IMR-90 (cell line): ENCODE measurements around the gene ALB. TPM values are rescaled to one million over a fixed set of nuclear protein-coding genes. Genes with fewer than 3 reads are reported as not detected.

ENCODE experiments used
- ATAC-seq: fragments of 200-7000 bp; cut with Tn5 transposase; 2 replicates; pipeline ENCODE4 v1.9.1; 2020; ENCODE audit warnings: low read depth, mild to moderate bottlenecking, moderate library complexity
- BruUV-seq: library from RNA; stranded (reverse); fragments of 400-500 nt; replicated peaks from 2 replicates; lab custom pipeline; 2021; lab: Mats Ljungman, UMichigan
- CTCF ChIA-PET: fragments of 300-600 bp; formaldehyde crosslinking; extraction: SDS; loops from one replicate; lab custom pipeline; 2021; ENCODE audit warnings: antibody characterized with exemption; lab: Yijun Ruan, JAX
- POLR2A ChIA-PET: fragments of 300-600 bp; sonication (Branson Sonifier 250); formaldehyde crosslinking; loops from one replicate; lab custom pipeline; 2022; ENCODE audit warnings: antibody characterized with exemption; ENCODE audit not compliant: unreplicated experiment; lab: Charles Lee
- DNase-seq: peaks from one replicate; pipeline ENCODE4 v3.0.0; 2013
- H2AFZ ChIP-seq: replicated peaks from 2 replicates; pipeline ENCODE3; 2013; ENCODE audit warnings: low read length, mild to moderate bottlenecking; ENCODE audit not compliant: poor library complexity
- H2AK5ac ChIP-seq: 2 replicates; pipeline ENCODE4 v1.6.1; 2013; ENCODE audit warnings: low read depth, low read length, inconsistent platforms
- H2AK9ac ChIP-seq: replicated peaks from 2 replicates; pipeline ENCODE3; 2013; ENCODE audit warnings: mild to moderate bottlenecking, low read depth, low read length, moderate library complexity; ENCODE audit not compliant: poor library complexity
- H2BK120ac ChIP-seq: 2 replicates; pipeline ENCODE4 v1.6.1; 2013; ENCODE audit warnings: low read depth, low read length, inconsistent platforms
- H2BK15ac ChIP-seq: 3 replicates; pipeline ENCODE4 v1.6.1; 2013; ENCODE audit warnings: low read depth, low read length, inconsistent platforms
- H2BK20ac ChIP-seq: 2 replicates; pipeline ENCODE4 v1.6.1; 2013; ENCODE audit warnings: low read depth, mild to moderate bottlenecking, inconsistent platforms, low read length, moderate library complexity
- H2BK5ac ChIP-seq: 2 replicates; pipeline ENCODE4 v1.6.1; 2013; ENCODE audit warnings: mild to moderate bottlenecking, low read depth, low read length, inconsistent platforms; ENCODE audit not compliant: poor library complexity, severe bottlenecking
- H3K14ac ChIP-seq: replicated peaks from 2 replicates; pipeline ENCODE4 v1.6.1; 2013; ENCODE audit warnings: low read depth, low read length, inconsistent platforms
- H3K18ac ChIP-seq: 2 replicates; pipeline ENCODE4 v1.6.1; 2013; ENCODE audit warnings: low read depth, low read length, control low read depth
- H3K23ac ChIP-seq: 2 replicates; pipeline ENCODE4 v1.6.1; 2013; ENCODE audit warnings: low read depth, low read length, inconsistent platforms
- H3K27ac ChIP-seq: 2 replicates; pipeline ENCODE4 v1.5.1; 2013; ENCODE audit warnings: mild to moderate bottlenecking, control low read depth, low read length; ENCODE audit not compliant: insufficient read depth
- H3K27me3 ChIP-seq: 2 replicates; pipeline ENCODE4 v1.6.1; 2013; ENCODE audit warnings: low read length; ENCODE audit not compliant: control insufficient read depth, insufficient read depth
- H3K36me3 ChIP-seq: 2 replicates; pipeline ENCODE4 v1.6.1; 2013; ENCODE audit warnings: low read length, mixed read lengths; ENCODE audit not compliant: control insufficient read depth, insufficient read depth
- H3K4ac ChIP-seq: 2 replicates; pipeline ENCODE4 v1.6.1; 2013; ENCODE audit warnings: low read depth, low read length, inconsistent platforms
- H3K4me1 ChIP-seq: 2 replicates; pipeline ENCODE4 v1.6.1; 2013; ENCODE audit warnings: low read length, mixed read lengths; ENCODE audit not compliant: control insufficient read depth, insufficient read depth
- H3K4me2 ChIP-seq: 2 replicates; pipeline ENCODE4 v1.6.1; 2013; ENCODE audit warnings: low read depth, mild to moderate bottlenecking, control low read depth, low read length, moderate library complexity
- H3K4me3 ChIP-seq: 2 replicates; pipeline ENCODE4 v1.5.1; 2013; ENCODE audit warnings: low read depth, mild to moderate bottlenecking, control low read depth, low read length, moderate library complexity; ENCODE audit not compliant: insufficient read depth
- H3K56ac ChIP-seq: 2 replicates; pipeline ENCODE4 v1.6.1; 2013; ENCODE audit warnings: low read length, inconsistent platforms; ENCODE audit not compliant: insufficient read depth; ENCODE audit errors: extremely low read depth
- H3K79me1 ChIP-seq, 2 experiments: 2 replicates each; pipeline ENCODE4 v1.6.1; 2013; ENCODE audit warnings: low read length in 2 of 2, inconsistent platforms in 1 of 2, low read depth in 1 of 2
- H3K9ac ChIP-seq: 2 replicates; pipeline ENCODE4 v1.6.1; 2013; ENCODE audit warnings: low read depth, low read length, control low read depth
- H3K9me1 ChIP-seq: 2 replicates; pipeline ENCODE4 v1.6.1; 2013; ENCODE audit warnings: low read length, inconsistent platforms; ENCODE audit not compliant: insufficient read depth
- H3K9me3 ChIP-seq: 2 replicates; pipeline ENCODE4 v1.6.1; 2013; ENCODE audit warnings: low read length; ENCODE audit not compliant: control insufficient read depth, insufficient read depth
- H4K20me1 ChIP-seq: 2 replicates; pipeline ENCODE4 v1.6.1; 2013; ENCODE audit warnings: low read length, inconsistent platforms; ENCODE audit not compliant: insufficient read depth
- H4K5ac ChIP-seq: 2 replicates; pipeline ENCODE4 v1.6.1; 2013; ENCODE audit warnings: mild to moderate bottlenecking, low read depth, low read length, control low read depth
- H4K8ac ChIP-seq, 2 experiments: 2 replicates each; pipeline ENCODE4 v1.6.1; 2013; ENCODE audit warnings: low read depth in 2 of 2, low read length in 2 of 2, control low read depth in 1 of 2, inconsistent platforms in 1 of 2
- H4K91ac ChIP-seq: 2 replicates; pipeline ENCODE4 v1.6.1; 2013; ENCODE audit warnings: low read depth, low read length, inconsistent platforms; ENCODE audit not compliant: insufficient read depth
- CEBPB ChIP-seq: IDR thresholded peaks from 2 replicates; pipeline ENCODE4 v1.6.1; 2012; ENCODE audit warnings: low read depth, low read length, improper control_type of control experiment
- FOS ChIP-seq: fragments of 150-350 bp; IDR thresholded peaks from 2 replicates; pipeline ENCODE4 v1.6.1; 2016; ENCODE audit warnings: low read depth, low read length
- MAFK ChIP-seq: IDR thresholded peaks from 2 replicates; pipeline ENCODE4 v1.6.1; 2012; ENCODE audit warnings: low read depth, low read length, improper control_type of control experiment
- RAD21 ChIP-seq: IDR thresholded peaks from 2 replicates; pipeline ENCODE4 v1.6.1; 2012; ENCODE audit warnings: low read length, improper control_type of control experiment
- WGBS, 2 experiments: methylation state at CpG; one replicate each; pipeline versions ENCODE4 v1.1.5 to v1.1.7; 2013; ENCODE audit warnings: missing lambda C conversion rate in 2 of 2; ENCODE audit not compliant: insufficient read length in 1 of 2; ENCODE audit errors: extremely low coverage in 2 of 2; 5-methylcytosine and 5-hydroxymethylcytosine counted together
- dilution Hi-C: fragments of 300-500 bp; cut with HindIII; formaldehyde crosslinking; loops from one replicate; pipeline ENCODE4 v1.14.3; 2018; ENCODE audit warnings: low sequenced_read_pairs; ENCODE audit not compliant: unreplicated experiment
- in situ Hi-C: fragments of 300-500 bp; cut with MboI; formaldehyde crosslinking; loops from 3 replicates; pipeline ENCODE4 v1.14.3; 2019; ENCODE audit warnings: low sequenced_read_pairs, inconsistent platforms, mixed read lengths
- intact Hi-C: fragments of 100-400 bp; cut with micrococcal nuclease; formaldehyde crosslinking; loops from 2 replicates; pipeline ENCODE4 v1.10.0; 2022
- polyA plus RNA-seq, 3 experiments: library from polyadenylated mRNA; depleted of rRNA; stranded (reverse); fragments of >200 nt; gene quantifications; 2 replicates each; pipeline ENCODE4 v1.2.3, GENCODE V29; 2012; ENCODE audit warnings: low replicate concordance in 1 of 3
- total RNA-seq: library from RNA; depleted of rRNA; stranded (reverse); fragments of >200 nt; gene quantifications from 2 replicates; pipeline ENCODE4 v1.2.3, GENCODE V29; 2012
- TF ChIP-seq, protein P1 (sequence below): conservative IDR thresholded peaks from 2 replicates; pipeline ENCODE4 v1.5.1; 2012; ENCODE audit warnings: mild to moderate bottlenecking, low read depth, low read length, improper control_type of control experiment
- TF ChIP-seq, protein P2 (sequence below): fragments of 150-350 bp; IDR thresholded peaks from 2 replicates; pipeline ENCODE4 v1.6.1; 2016; ENCODE audit warnings: low read depth, mild to moderate bottlenecking, low read length, moderate library complexity, borderline replicate concordance

The ALB gene
- total and polyA plus RNA-seq, 2 of the 4 experiments (the other 2 are of a cell fraction): not detected

DNA sequence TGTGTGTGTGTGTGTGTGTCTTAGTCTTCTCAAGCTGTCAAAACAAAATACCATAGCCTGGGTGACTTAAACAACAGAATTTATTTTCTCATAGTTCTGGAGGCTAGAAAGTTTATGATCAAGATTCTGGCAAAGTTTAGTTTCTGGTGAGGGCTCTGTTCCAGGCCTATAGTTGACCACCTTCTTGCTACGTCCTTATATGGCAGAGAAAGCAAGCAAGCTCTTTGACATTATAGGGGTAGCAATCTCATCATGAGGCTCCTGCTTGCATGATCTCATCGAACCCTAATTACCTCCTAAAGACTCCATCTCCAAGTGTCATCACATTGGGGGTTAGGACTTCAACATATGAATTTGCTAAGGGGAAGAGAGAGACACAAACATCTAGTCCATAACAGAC lies 25.0 kb downstream of the ALB start:
- Histone ChIP-seq H4K5ac (no peak overlapping the region), H2BK20ac (no peak overlapping the region), H3K9ac (no peak overlapping the region), H3K36me3 (no peaks in the 10 kb centered on the region), H4K91ac (no peak overlapping the region), H2BK120ac (no peak overlapping the region), H3K4ac (no peak overlapping the region), H3K4me1 (no peaks in the 10 kb centered on the region), H3K4me3 (no peak overlapping the region), H3K23ac (no peak overlapping the region), H3K18ac (no peak overlapping the region), H4K20me1 (no peaks in the 10 kb centered on the region), H3K14ac (no peak overlapping the region), H2AFZ (no peak overlapping the region), H3K4me2 (no peak overlapping the region), H3K9me1 (no peaks in the 10 kb centered on the region), H3K56ac (no peak overlapping the region), H4K8ac (no peak overlapping the region), H2AK9ac (no peak overlapping the region), H3K27me3 (peaks cover 7% of the 10 kb centered on the region), H3K79me1 (no peaks in the 10 kb centered on the region), H2AK5ac (no peak overlapping the region), H3K9me3 (no peaks in the 10 kb centered on the region), H2BK5ac (no peak overlapping the region), H2BK15ac (no peak overlapping the region), H3K27ac (no peak overlapping the region)
- ATAC-seq (no peak), DNase-seq (no peak)
- CTCF ChIA-PET: no interaction called here
- TF ChIP-seq RAD21: no peak
- TF ChIP-seq MAFK: no peak
- TF ChIP-seq CEBPB: no peak
- TF ChIP-seq, protein P1, sequence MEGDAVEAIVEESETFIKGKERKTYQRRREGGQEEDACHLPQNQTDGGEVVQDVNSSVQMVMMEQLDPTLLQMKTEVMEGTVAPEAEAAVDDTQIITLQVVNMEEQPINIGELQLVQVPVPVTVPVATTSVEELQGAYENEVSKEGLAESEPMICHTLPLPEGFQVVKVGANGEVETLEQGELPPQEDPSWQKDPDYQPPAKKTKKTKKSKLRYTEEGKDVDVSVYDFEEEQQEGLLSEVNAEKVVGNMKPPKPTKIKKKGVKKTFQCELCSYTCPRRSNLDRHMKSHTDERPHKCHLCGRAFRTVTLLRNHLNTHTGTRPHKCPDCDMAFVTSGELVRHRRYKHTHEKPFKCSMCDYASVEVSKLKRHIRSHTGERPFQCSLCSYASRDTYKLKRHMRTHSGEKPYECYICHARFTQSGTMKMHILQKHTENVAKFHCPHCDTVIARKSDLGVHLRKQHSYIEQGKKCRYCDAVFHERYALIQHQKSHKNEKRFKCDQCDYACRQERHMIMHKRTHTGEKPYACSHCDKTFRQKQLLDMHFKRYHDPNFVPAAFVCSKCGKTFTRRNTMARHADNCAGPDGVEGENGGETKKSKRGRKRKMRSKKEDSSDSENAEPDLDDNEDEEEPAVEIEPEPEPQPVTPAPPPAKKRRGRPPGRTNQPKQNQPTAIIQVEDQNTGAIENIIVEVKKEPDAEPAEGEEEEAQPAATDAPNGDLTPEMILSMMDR: no peak
- TF ChIP-seq, protein P2, sequence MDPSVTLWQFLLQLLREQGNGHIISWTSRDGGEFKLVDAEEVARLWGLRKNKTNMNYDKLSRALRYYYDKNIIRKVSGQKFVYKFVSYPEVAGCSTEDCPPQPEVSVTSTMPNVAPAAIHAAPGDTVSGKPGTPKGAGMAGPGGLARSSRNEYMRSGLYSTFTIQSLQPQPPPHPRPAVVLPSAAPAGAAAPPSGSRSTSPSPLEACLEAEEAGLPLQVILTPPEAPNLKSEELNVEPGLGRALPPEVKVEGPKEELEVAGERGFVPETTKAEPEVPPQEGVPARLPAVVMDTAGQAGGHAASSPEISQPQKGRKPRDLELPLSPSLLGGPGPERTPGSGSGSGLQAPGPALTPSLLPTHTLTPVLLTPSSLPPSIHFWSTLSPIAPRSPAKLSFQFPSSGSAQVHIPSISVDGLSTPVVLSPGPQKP: no peak
- TF ChIP-seq FOS: no peak
- intact Hi-C loops: no loop called here
- no TSS peak for BruUV-seq
- WGBS, 2 experiments: no CpG with 5 or more reads among the region's 2 CpGs
- in situ Hi-C loops: no loop called here
- POLR2A ChIA-PET: no interaction called here
- dilution Hi-C loops: no loop called here
